GM10266 (cell line): Measurements from ENCODE around the gene ADH1A.
"Not testable (repeated sequence)": the region's sequence is repeated elsewhere in the genome, so short reads cannot be mapped to it uniquely, and the experiment has no call there.

Experiments
- DNase-seq: peaks from one replicate; pipeline ENCODE4 v3.0.0; 2012; ENCODE audit errors: extremely low spot score
- CTCF ChIP-seq: IDR thresholded peaks from 2 replicates; pipeline ENCODE4 v1.5.1; 2012; ENCODE audit warnings: mild to moderate bottlenecking, low read depth; ENCODE audit not compliant: control insufficient read depth, insufficient read depth; ENCODE audit errors: missing control alignments

Gene ADH1A

GRCh38 chr4:99248714-99249113, 42.1 kb downstream of the ADH1A start:
- no peak for DNase-seq
- TF ChIP-seq CTCF = no peak

GRCh38 chr4:99235955-99236354, 54.8 kb downstream of the ADH1A start:
- no peak for TF ChIP-seq CTCF
- DNase-seq = no peak

GRCh38 chr4:99234331-99235010, 56.3 kb downstream of the ADH1A start:
- no peak for DNase-seq
- no peak for TF ChIP-seq CTCF

GRCh38 chr4:99233397-99233796, 57.4 kb downstream of the ADH1A start:
- DNase-seq = not testable (repeated sequence)

GRCh38 chr4:99228706-99229105, 62.1 kb downstream of the ADH1A start:
- not testable (repeated sequence) for DNase-seq

- DNase-seq = not testable (repeated sequence)
Observed at GRCh38 chr4:99227646-99228045, 63.1 kb downstream of the ADH1A start.
